HG02642 (cell line): ENCODE data around the gene SEC16A.
A peak's percentile ranks its signal among the peaks of the same experiment; 100 is the strongest.
"Not testable (repeated sequence)": the region's sequence is repeated elsewhere in the genome, so short reads cannot be mapped to it uniquely, and the experiment has no call there.

Source experiments
- ATAC-seq: cut with Tn5 transposase; IDR thresholded peaks from one replicate; pipeline ENCODE4 v1.9.1; 2021; ENCODE audit warnings: mild to moderate bottlenecking; ENCODE audit not compliant: unreplicated experiment, poor library complexity

SEC16A gene

DNA sequence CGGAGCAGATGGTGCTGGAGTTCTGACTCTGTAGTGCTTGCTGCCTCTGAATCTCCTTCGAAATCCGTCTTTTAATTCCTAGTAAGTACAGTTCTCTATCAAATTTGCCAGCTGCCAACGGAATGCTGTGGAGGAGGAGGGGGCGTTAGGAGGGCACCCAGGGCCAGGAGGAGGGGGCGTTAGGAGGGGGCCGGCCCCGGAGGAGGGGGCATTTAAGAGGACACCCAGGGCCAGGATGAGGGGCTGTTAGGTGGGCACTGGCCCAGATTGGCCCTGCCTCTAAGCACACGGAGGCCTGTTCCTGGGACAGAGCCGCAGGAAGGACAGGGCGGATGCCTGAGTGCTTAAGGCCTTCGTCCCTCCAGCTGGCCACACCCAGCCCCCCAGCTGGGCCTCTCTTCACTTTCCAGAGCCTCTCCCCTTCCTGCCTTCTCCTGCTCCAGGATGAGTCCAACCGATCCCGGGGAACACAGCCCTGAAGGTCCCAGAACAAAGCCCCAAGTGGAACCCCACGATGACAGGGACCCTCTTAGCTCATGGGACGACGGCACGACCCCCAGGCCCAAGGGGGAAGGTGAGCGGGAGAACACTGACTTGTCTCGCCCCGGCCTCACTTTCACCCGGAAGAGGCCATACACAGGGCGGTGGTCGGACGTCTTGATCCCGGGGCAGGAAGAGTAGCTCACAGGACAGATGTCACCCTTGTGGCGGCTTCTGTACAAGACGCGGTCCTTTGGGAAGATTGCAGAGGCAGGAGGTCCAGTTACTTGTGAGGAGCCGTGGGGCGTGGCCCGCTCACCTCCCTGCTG, 53.0 kb downstream of the SEC16A start:
- no peak for ATAC-seq

DNA sequence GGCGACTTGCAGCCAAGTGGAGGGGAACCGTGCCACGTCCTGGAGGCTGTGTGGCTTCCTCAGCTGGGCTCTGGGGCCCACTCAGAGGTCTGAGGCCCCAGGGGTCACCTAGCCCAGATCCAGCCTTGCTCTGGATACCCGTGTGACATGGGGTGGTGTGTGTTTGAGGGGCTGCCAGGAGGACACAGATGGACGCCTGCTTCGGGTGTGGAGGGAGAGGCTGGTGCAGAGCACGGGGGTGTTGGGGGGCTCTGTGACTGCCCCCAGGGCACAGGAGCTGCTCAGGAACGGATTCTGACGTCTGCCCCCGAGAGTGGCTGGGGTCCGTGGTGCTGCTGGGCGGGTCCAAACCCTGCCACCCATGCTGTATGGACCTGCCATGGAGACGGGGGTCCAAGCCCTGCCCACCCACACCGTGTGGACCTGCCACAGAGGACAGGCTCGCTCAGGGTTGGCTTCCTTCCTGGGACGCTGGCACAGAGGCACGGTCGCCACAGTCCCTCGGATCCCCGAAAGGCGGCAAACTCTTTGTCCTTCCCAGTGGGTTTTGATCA, 53.7 kb downstream of the SEC16A start:
- no peak for ATAC-seq

DNA sequence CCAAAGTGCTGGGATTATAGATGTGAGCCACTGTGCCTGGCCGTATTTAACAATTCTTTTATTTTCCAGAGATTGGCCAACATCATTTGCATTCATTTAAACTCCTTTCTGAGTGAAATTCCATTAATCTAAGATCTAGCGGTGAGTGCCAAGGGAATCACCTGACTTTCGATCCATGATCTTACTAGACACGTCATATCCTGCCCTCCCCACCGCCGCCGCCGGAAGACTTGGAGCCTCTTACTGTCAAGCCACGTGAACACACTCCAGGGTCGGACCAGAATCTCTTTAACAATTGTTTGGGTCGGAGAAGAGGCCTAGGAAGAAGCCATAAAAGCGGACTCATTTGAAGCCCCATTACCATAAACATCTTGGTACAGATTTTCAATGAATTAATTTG, 56.1 kb downstream of the SEC16A start:
- ATAC-seq, result no peak

GRCh38 chr9:136425367-136425766, 57.5 kb downstream of the SEC16A start:
- ATAC-seq, result not testable (repeated sequence)

DNA sequence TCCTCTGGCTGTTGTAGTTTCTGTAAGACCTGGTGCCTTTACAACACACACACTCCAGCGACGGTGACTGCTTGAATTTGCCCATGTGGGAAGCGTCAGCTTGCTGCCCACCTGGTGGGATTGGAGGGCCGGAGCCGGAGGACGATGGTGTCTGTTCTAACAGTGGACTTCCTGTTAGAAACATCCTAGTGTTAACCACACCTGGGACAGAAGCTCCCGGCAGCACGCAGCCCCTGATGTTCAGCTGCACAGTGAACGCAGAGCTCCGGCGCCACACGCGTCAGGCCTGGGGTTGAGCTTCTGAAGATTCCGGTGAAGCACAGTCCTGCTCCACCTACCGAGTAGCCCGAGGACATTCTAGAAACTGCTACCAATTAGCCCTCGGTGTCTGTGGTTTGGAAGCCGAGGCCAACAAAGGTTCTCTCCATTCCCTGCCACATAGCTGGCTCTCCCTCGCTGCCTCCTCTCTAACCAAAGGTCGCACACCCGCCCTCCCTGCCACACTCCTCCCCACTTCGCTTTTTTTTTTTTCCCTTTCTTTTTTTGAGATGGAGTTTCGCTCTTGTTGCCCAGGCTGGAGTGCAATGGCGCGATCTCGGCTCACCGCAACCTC, 58.0 kb downstream of the SEC16A start:
- no peak for ATAC-seq

GRCh38 chr9:136423432-136424146, 59.3 kb downstream of the SEC16A start:
- ATAC-seq, result no peak

- ATAC-seq, result no peak
Measured at GRCh38 chr9:136422876-136423275, 60.0 kb downstream of the SEC16A start.

GRCh38 chr9:136421791-136422190, 61.0 kb downstream of the SEC16A start:
- ATAC-seq, result no peak

- no peak for ATAC-seq
Measured at GRCh38 chr9:136419092-136419420, 63.8 kb downstream of the SEC16A start.

DNA sequence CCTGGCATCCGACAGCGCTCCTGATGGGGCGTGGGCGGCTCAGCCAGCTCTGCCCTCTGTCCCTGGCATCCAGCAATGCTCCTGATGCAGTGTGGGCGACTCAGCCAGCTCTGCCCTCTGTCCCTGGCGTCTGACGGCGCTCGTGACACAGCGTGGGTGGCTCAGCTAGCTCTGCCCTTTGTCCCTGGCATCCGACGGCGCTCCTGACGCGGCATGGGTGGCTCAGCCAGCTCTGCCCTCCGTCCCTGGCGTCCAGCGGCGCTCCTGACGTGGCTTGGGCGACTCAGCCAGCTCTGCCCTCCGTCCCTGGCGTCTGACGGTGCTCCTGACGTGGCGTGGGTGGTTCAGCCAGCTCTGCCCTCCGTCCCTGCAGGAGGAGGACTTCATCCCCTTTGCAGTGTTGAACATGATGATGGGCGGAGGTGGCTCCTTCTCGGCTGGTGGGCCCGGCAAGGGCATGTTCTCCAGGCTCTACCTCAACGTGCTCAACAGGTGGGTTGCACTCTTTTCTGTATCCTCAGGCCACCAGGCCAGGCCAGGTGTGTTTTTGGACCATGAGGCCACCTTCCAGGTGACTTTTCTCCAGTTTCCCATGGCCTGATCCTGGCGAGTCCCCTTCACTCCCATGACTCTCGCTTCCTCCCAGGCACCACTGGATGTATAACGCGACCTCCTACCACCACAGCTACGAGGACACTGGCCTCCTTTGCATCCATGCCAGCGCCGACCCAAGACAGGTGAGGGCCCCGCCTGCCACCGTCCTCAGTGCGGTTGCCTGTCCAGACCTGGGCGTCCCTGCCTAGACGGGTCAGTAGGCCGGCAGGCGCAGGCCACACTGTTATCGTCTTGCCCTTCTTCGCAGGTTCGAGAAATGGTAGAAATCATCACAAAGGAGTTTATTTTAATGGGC, 64.4 kb downstream of the SEC16A start:
- ATAC-seq, result no peak

- ATAC-seq, result no peak
Measured at GRCh38 chr9:136416914-136417313, 65.9 kb downstream of the SEC16A start.

DNA sequence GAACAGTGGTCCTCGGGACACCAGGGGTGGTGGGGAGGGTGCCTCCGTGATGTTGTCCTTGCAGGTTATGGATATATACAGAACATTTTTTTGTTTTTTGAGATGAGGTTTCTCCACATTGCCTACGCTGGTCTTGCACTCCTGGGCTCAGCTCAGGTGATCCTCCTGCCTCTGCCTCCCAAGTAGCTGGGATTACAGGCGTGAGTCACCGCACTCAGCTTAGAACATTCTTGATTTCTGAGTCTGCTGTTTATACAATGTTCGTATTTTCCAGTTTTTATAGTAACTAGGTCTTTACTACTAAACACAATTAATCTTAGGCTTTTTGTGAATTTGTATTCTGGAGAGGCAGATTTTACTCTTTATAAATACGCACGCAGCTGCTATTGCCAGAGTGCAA, 66.4 kb downstream of the SEC16A start:
- no peak for ATAC-seq

GRCh38 chr9:136412962-136413361, 69.9 kb downstream of the SEC16A start:
- no peak for ATAC-seq

- no peak for ATAC-seq
Measured at GRCh38 chr9:136411378-136411777, 71.5 kb downstream of the SEC16A start.

GRCh38 chr9:136410500-136411287, 72.1 kb downstream of the SEC16A start, which contains the start of the genes ENTR1 and PMPCA:
Gene ENTR1, minus strand, starts transcription at chr9:136410614. Its CDS starts 217 bp downstream, at chr9:136410397.
Gene PMPCA, plus strand, starts transcription at chr9:136410658. Its CDS starts 11 bp downstream, at chr9:136410669.
- ATAC-seq, result peak; percentile 88

DNA sequence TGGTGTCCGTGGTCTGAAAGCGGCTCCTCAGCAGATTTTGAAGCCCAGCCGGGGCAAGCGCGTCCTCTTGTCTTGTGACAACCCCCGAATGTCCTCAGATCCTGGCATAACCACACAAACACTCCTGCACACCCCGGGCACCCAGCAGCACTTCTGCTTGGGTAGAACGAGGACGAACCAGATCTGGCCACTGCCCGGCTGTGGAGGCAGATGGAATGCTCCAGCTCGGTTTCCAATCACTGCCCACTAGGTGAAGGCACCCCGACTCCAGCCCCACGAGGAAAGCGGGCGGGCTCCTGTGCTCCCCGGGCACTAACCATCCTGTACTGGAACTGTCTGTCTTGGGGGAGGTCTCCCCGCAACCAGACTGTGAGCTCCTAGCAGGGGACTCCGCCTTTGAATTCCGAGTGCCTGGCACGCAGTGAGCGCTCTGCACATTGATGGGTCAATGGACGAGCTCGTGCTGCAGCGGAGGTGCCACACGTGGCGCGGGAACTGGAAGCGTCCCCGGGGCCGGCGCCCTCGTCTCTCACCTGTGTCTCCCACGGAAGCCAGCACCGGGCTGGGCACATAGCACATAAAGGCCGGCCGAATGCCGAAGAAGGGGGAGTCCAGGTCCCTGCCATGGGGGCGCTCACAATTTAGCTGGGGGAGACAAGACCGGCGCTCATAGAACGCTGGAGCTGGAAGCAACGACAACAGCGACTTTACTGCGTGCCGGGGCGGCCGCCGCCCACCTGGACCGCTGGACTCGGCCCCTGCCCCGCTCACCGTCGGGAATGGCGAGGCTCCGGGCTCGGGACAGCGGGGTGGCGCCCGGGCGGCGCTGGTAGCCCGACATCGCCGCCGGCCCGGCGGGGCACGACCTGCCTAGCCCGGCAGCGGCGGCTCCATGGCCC, 73.0 kb downstream of the SEC16A start:
- peak; percentile 22 for ATAC-seq

DNA sequence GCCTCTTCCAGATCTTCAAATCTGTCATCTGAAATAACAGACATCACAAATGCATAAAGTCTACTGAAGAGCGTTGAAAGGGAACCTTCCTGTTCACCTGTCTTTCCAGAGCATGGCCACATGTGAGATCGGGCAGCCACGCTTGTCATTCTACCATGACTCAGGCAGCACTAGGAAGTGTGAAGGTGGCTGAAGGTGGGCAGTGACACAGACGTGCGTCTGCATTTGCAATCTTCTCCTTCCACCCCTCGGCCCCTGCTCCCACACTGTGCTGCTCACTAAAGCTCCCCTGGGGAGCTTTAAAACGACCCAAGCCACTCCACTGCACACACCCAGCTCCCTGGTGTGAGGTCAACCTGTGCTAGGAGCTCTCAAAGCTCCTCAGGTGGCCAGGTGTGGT, 74.9 kb downstream of the SEC16A start:
- no peak for ATAC-seq

GRCh38 chr9:136407061-136407460, 75.8 kb downstream of the SEC16A start:
- ATAC-seq, result not testable (repeated sequence)
